UCSD-AML1 (cell line): ENCODE measurements around the gene MAP2K3.

Source experiments
- DNase-seq: peaks from one replicate; lab custom pipeline; 2025; ENCODE audit not compliant: unreplicated experiment; lab: John Stamatoyannopoulos, UW

Gene MAP2K3

DNA sequence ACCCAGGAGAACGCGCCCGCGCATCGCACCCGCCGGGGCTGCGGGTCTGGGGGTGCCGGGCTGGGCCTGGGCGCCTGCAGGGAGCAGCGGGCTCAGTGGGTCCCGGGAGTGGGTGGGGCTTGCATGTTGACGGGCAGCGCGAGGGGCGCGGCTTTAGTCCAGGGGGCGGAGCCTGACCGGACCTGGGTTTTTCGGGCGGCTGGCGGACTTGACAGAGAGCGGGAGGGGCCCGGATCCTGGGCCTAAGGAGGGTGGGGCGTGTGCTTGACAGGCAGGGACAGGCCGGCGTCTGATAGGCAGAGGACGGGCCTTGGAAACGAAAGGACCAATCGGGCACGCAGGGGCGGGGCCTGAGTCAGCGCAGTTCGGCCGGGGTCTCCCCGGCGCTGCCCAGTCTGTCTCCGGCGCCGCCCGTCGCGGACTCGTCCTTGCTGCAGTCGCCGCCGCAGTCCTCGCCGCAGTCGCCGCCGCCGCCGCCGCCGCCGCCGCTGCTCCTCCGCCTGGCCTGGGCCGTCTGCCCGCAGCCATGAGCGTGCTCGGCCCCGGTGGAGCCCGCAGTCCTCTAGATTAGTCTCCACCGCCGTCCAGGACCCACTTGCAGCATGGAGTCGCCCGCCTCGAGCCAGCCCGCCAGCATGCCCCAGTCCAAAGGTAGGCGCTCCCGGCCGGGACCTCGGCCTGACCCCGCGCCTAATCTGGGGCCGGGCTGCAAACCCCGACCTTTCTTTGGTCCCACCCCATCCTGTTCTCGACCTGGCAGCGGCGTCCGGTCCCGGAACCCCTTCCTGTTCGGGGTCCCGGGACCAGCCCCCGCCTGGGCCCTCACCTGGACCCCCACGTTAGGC lies at the start of gene MAP2K3:
Gene MAP2K3 (plus strand): TSS at position 393 of the 845 bp plus-strand sequence. CDS start 210 bp downstream, at position 603.
- peak; percentile 99 for DNase-seq

DNA sequence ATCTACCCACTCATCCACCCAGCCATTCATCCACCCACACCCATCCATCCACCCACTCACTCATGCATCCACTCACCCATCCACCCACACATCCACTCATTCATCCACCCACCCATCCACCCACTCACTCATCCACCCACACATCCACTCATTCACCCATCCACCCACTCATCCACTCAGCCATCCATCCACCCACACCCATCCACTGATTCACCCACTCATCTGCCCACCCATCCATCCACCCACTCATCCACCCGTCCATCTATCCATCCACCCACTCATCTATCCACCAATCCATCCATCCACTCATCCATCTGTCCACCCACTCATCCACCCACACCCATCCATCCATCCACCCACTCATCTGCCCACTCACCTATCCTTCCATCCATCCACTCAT lies 48.6 kb upstream of the MAP2K3 start:
- DNase-seq: no peak

DNA sequence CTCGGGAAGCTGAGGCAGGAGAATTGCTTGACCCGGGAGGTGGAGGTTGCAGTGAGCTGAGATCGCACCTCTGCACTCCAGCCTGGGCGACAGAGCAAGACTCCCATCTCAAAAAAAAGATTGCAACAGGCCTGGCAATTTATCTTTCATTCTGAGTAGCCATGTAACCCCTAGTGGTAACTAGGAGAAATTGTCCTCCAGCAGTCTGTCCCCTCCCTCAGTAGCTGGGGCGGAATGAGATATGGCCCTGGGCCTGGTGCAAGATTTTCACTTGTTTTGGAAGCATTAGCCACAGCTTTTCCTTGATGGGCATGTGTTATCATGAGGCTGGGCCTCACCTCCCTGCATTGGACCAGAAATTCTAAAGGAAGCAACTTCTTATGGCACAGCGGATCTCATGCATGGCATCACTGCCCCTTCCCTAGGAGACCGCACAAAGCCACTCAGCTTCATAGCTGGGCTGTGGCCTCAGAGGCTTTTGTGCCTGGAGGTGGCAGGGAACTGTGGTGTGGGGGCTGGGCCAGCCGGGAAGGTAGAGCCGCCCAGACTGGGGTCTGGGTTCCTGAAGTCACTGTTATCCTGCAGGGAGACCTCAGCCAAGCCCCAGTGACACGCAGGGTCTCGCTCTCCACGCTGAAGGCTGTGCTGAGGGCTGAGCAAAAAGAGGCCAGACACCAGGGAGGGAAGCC lies 44.7 kb upstream of the MAP2K3 start:
- DNase-seq: no peak

DNA sequence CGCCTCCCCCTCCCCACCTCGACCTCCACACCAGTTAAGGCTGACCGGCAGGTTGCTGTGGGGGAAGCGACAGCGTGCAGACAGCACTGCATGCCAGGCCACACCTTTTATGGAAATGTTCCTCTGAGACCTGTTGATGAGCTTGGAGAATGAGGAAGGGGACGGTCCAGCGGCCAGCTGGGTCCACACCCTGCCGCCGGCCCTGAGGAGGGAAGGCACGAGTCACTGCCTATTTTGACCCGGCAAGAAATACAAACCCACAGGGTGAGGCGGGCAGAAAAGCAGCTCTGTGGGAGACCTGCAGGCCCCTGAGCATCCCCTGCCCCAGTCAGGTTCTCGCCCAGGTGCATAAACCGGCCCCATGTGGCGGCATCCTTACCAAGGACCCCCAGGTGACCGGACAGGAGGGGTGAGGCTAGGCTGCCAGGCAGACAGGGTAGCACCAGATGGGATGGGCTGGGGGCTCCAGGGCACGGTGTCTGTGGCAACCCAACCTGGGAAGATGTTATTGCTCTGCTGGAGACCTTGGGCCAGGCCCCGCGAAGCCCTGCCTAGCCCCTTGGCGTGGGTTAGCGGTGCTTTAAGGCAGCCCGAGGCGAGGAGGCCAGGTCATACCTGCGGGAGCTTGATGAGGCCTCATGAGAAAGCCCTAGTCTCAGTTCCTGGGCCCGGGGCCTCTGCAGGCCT lies 44.0 kb upstream of the MAP2K3 start:
- DNase-seq: no peak

DNA sequence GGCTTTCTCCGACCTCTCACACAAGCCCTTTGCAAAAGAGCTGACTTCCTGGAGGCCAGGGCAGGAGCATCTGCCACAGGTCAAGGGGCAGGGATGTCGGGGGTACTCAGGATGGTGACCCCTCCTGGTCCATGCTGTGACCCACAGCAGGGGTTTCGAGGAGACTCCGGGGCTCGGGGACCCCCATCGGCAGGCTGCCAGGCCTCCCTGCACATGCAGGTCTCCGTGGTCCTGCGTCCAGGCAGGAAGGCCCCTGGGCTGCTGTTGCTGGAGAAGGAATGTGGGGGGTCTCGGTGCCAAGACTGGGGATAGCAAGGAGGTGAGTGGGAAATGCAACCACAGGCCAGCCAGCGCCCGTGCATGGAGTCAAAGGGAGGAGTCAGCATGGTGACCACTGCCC lies 42.9 kb upstream of the MAP2K3 start:
- no peak for DNase-seq

DNA sequence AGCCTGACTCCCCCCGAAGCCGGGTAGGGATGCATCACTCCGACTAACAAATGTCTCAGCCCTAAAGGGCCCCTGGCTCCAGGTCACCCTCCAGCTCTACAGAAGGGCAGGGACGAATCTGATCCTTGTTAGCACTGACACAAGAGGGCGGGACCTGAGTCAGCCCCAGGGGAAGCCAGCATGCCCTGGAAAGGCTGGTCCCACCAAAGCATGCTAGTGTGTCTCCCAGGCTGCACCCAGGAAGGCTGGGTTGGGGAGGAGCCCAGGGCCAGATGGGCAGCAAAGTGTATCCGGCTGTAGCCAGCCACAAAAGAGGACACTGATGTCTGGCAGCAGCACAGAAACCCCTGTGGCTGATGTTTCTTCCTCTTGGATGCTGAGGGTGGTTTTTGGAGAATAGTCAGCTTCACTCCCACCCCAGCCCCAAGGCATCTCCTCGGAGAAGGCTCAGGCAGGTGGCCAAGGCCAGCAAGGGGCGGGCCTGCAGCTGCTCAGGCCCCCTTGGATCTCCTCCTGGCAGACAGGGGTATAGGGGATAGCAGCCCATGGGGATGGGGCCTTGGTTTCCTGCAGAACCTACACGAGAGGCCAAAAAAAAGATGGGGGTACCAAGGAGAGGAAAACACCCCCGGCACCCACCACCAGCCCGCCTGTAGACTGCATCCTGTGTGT lies 42.3 kb upstream of the MAP2K3 start:
- DNase-seq: no peak

DNA sequence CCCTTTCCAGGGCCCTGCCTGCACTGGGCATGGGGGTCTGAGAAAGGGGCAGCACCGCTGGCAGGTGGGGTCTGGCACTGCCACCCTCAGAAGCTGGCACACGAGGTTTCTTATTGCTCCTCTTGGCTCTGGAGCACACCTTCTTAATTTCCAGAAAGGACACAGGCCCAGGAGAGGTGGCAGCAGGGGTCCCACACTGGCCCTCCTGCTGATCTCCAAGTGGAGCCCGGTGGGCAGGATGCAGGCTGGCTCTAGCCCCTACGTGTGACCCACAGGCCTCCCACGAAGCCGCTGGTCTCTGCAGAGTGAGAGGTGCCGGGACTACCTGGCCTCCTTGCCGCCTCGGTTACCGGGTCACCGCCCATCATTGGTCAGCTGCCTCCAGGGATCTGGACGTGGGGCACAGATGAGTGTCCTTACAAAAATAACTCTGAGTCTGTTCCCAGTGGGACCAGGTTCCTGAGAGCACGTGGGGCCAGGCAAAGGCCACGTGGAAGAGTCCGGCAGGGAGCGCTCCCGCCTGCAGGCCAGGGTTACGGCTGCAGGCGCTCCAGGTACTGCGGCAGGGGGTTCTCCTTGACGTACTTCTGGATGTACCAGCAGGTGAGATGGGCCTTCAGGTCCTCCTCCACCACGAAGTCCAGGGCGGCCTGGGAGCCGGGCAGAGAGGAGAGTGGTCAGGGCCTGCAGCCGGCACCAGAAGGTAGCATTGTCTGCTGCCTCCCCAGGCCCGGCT lies 41.6 kb upstream of the MAP2K3 start:
- no peak for DNase-seq

DNA sequence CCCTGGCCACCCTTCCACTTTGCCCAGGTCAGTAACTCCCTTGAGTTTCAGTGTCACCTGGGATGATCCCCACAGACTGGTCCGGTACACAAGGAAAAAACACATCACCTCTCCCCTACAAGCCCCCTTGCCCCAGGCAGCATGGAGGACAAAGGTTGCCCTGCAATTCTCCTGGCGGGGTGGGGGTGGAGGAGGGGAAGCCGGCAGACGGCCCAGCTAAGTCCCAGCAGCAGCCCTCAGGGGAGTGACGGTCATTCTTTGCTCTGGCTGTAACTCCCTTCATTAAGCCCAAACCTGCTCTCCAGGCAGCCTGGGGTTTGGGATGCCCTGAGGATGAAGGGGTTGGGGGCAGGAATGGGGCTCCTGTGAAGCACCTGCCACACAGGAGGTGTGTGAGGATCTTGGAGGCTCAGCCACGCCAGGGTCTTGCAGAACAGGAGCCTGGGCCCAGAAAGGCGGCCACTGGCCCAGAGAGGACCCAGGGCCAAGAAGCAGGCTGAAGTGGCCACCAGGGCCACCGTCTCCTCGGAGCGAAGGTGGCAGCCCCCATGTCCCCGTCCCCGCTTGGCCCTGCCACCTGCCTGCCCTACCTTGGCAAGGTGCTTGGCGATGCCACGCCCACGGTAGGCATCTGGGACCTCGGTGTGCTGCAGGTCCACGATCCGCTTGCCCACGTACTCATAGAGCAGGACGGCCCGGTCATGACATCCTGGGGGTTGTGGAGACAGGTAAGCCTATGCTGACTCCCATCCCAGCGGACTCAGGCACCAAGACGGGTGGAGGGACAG lies 40.8 kb upstream of the MAP2K3 start:
- no peak for DNase-seq

DNA sequence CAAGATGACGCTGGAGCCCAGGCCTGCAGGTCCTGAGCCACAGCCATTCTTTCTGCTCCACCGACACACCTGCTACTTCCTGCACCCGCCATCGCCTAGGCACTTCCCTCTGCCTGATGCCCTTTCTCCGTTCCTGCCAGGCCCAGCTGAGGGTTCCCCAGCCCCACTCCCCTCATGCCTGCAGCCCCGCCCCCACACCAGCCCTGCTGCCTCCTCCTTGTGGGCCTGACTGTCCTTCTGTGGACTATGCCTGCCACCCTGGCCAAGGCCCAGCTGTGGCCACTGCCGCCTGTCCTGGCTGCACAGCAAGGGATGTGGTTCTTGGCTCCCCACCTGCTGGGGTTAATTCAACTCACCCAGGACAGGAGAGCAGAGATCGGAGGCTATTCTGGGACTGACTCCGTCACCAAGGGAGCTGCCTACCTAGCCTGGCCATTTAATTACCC lies 38.8 kb upstream of the MAP2K3 start:
- DNase-seq: no peak

DNA sequence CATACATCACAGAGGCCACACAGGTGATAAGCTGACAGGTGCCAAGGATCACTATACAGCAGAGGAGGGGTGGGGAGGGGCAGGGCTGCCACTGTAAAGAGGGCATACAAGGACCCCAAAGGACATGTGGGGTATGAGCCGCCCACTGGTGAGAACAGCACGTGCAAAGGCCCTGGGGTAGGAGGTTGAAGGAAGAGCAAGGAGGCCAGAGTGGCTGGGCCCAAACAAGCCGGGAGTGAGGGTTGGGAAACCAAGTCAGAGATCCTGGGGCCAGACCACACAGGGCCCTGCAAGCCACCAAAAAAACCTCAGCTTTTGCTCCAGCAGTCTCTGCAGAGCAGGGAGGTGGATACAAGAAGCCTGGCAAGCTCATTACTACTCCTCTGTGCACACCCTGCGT lies 37.8 kb upstream of the MAP2K3 start:
- no peak for DNase-seq

DNA sequence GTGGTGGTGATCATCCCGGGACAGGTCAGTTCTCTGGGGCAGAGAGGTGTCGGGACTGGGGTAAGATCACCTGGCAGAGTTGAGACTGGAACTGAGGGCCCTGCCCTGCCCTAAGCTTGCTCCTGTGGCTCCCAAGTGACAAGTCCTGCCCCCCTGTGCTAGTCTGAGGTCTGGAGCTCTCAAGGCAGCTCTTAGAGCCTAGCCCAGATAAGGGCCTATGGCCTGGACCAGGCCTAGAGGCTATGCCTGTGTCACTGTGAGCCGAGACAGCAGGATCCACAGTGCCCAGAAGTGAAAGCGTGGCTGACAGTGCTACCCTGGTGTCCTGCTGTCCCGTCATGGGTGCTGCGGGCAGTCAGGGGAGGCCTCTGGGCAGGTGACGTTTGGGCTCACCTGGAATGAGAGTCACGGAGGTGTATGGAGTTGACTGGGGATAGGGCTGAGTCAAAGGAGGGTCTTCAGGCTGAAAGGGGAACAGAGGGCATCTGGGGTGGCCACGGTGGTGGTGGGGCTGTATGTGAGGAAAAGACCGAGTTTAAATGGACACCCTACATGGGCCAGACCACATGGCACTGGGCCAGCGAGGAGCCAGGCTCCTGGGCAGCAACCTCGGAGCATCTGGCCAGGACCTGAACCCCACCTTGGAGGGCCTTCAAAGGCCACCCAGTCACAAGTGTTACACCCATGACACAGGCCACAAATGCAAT lies 36.8 kb upstream of the MAP2K3 start:
- DNase-seq: no peak

DNA sequence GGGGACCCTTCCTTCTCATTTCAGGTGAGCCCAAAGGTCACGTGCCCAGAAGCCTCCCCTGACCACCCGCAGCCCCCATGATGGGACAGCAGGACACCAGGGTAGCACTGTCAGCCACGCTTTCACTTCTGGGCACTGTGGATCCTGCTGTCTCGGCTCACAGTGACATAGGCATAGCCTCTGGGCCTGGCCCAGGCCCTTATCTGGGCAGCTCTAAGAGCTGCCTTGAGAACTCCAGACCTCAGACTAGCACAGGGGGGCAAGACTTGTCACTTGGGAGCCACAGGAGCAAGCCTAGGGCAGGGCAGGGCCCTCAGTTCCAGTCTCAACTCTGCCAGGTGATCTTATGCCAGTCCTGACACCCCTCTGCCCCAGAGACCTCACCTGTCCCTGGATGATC lies 36.0 kb upstream of the MAP2K3 start:
- DNase-seq: no peak

DNA sequence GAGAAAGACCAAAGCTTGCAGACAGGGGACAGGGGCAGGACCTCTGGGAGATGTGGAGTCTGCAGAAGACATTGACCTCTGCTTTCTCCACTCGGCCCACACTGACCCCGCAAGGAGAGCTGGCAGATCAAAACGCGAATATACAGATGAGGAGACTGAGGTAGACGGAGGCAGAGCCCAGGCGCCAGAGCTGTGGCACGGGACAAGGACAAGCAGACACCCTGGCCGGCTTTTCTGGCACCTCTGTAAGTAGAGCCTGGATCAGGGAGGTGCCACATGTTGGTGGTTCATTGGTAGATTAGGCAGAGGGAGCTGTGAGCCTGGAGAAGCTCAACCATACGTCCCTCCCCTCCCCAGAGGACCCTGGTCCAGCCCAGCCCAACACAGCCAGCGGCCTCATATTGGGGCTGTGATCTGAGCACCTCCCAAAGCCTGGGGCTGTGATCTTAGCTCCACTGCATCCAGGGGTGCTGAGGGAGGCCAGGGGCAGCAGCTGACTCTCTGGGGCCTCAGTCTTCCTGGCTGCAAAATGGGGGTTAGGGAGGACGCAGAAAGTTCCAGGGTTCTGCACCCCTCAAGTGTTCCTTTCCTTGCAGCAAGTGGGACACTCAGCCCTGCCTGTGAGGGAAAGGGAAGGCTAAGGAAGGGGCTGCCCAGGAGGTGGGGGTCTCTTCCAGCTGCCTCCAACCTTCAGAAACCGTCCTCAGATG lies 35.3 kb upstream of the MAP2K3 start:
- no peak for DNase-seq

DNA sequence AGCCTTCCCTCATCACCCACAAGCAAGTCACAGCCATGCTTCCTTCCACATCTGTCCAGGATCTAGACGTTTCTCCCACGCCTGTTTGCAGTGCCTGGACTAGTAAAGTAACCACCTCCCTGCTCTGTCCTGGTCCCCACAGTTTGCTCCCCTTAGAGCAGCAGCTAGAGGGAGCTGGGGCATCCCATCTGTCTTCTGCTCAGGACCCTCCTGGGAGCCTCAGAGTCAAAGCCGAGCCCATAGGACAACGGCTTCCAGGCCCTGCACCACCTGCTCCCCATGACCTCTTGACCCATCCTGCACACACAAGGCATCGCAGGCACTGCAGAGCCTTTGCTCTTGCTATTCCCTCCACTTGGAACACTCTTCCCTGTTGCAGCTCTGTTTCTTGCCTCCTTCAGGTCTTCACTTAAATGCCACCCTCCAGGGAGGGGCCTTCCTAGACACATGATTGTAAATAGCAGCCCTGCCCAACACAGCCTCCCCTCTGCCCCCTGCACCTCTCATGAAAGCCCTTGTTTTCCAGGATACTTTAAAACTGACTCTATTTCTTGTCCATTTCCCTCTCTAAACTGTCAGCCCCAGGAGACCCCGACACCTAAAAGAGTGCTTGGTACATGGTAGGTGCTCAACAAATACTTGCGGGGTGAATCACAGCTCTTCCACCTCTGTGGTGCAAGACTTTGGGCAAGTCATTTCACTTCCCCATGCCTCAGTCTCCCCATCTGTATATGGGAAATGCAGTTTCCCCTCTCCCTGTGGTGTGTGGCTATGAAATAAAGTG lies 34.4 kb upstream of the MAP2K3 start:
- DNase-seq: no peak

DNA sequence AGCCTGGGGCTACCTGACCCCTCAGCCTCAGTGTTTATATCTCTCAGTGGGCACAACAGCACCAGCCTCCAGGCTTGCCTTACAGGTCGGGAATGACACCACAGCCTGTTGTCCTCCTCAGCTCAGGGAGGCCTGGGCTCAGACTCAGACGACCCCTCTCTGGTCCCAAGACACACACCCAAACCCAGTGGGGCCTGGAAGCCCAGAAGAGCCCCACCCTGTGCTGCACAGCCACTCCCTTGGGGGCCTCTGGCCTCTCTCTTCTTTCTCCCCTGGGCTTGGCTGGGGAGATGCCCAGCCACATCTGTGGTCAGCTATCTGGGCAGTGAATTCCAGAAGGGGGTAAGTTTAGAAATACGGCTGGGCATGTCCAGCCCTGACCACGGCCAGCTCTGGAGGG lies 33.7 kb upstream of the MAP2K3 start:
- no peak for DNase-seq

DNA sequence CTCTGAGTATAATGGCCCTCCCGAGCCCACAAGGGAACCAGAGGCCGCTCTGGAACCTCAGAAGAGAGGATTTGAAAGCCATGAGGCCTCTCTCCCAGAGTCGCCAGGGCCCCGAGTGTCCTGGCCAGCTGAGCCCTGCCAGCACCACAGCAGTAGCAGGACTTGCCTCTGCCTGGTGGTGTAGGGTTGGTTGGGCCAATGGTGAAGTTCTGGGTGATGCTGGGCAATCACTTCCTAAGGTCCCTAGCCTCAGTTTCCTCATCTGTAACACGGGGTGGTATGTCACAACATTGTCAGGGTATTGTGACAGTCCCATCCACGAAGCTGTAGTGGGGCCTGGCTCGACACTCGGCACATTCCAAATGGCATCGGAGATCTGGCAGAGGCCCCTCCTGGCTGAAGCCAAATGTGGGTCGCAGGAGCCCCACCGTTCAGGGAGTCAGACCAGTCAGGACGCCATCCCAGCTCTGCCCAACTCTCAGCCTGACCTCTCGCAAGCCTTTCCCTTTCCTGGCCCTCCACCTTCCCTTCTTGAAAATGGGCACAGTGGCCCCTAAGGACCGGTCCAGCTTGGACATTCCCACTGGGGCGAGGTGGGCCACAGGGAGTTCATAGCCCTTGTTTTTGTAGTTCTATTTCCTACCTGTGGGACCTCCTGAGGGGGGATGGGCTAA lies 33.0 kb upstream of the MAP2K3 start:
- DNase-seq: no peak

DNA sequence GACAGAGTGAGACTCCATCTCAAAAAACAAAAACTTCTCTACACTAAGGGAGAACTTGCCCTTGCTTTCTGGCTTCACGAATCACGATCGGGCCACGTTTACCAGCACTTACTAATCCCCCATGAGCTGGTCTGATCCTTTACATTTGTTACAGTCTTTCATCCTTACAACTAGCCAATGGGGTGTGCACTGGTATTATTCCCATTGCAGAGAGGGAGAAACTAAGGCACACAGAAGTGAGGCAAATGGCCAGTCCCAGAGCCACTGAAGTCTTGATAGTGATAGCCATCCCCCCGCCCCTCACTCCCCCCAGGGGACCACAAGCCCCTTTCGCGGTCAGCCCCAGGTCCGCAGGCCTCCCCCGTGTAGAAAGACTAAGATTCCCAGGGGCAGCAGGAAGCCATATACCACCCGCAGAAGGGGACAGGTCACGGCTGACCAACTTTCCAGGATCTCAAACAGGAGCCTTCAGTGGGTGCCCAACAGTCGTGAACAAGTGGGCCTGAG lies 32.2 kb upstream of the MAP2K3 start:
- no peak for DNase-seq
